ENCODE results near the gene LRRC59. TPM values are rescaled to one million over a fixed set of nuclear protein-coding genes. Genes with fewer than 3 reads are reported as not detected.

The LRRC59 gene
- total RNA-seq, 4 donors from 2014 or later: 45.0 to 96.9 (median 64.4) TPM

DNA sequence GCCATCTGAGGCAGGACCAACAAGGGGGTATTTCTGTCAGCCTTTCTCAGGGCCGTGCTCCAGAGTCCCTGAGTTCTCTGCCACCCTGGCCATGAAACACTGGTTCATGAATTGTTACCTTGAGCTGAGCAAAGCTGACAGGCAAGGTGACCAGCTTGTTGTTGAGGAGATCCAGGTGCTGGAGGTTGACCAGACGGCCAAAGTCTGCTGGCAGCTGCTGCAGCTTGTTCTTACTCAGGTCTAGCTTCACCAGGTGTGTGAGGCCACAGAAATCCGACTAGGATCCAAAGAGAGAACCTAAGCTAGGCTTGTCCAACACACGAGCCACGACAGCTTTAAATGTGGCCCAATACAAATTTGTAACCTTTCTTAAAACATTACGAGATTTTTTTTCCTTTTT is 4.7 kb downstream of the LRRC59 start:
- TF ChIP-seq, protein P1, sequence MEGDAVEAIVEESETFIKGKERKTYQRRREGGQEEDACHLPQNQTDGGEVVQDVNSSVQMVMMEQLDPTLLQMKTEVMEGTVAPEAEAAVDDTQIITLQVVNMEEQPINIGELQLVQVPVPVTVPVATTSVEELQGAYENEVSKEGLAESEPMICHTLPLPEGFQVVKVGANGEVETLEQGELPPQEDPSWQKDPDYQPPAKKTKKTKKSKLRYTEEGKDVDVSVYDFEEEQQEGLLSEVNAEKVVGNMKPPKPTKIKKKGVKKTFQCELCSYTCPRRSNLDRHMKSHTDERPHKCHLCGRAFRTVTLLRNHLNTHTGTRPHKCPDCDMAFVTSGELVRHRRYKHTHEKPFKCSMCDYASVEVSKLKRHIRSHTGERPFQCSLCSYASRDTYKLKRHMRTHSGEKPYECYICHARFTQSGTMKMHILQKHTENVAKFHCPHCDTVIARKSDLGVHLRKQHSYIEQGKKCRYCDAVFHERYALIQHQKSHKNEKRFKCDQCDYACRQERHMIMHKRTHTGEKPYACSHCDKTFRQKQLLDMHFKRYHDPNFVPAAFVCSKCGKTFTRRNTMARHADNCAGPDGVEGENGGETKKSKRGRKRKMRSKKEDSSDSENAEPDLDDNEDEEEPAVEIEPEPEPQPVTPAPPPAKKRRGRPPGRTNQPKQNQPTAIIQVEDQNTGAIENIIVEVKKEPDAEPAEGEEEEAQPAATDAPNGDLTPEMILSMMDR (IDR thresholded peaks at IDR 0.05): no peak
- no peak for TF ChIP-seq EP300 (IDR thresholded peaks at IDR 0.05; ENCODE audit: low read depth)
- no peak for TF ChIP-seq POLR2A (IDR thresholded peaks at IDR 0.05)
- TF ChIP-seq POLR2AphosphoS5 (IDR thresholded peaks at IDR 0.05): no peak
- 86% methylated on average over 6 of the region's 6 CpGs; no CpG with 5 or more reads in 1 of the 2 donors for WGBS, 2 donors (ENCODE audit: low coverage in 1 of 2)
- Histone ChIP-seq H3K36me3 (peaks cover 0 to 48% (median 22%) of the 10 kb centered on the region in 4 donors), H3K9me3 (no peaks in the 10 kb centered on the region), H3K4me1 (peaks cover 4 to 23% (median 19%) of the 10 kb centered on the region in 4 donors), H3K4me3 (no peak overlapping the region), H3K27ac (no peak overlapping the region), H3K27me3 (no peaks in the 10 kb centered on the region)
- intact Hi-C loops (cut with DNase I; ENCODE audit: low total_unique reads) (loop anchor here (2.0 kb wide), 1 partner anchor 68 kb away; no protein-coding TSS in a partner anchor), in situ Hi-C loops (cut with MboI; ENCODE audit: low pct_ligation_motif_present in 1 of 4, low pct_unique_long_range_greater_than_20kb in 1 of 4, low sequenced_read_pairs in 3 of 4) (no loop called here)
- DNase-seq: no peak

DNA sequence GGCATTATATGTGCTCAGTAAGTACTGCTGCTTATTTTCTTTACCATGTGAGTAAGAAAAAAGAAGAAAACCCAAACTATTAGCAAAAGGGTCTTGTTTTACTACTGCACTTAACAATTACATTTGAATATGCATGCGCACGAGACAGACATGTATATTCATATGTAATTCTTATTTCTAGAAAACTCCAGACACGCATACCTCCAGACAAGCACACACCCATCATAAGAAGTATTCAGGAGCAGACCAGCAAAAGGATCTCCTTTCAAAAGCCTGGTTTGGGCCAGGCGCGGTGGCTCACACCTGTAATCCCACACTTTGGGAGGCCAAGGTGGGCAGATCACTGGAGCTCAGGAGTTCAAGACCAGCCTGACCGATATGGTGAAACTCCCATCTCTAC is 7.8 kb downstream of the LRRC59 start:
- DNase-seq: no peak
- WGBS, 2 donors (ENCODE audit: low coverage in 1 of 2): 96% methylated on average over 5 to 6 of the region's 6 CpGs
- H3K27me3 ChIP-seq: no peaks in the 10 kb centered on the region
- in situ Hi-C loops (cut with MboI; ENCODE audit: low pct_ligation_motif_present in 1 of 4, low pct_unique_long_range_greater_than_20kb in 1 of 4, low sequenced_read_pairs in 3 of 4) (no loop called here), intact Hi-C loops (cut with DNase I; ENCODE audit: low total_unique reads) (no loop called here)
- peaks cover 0 to 74% (median 37%) of the 10 kb centered on the region in 4 donors for H3K36me3 ChIP-seq
- no peak overlapping the region for H3K4me3 ChIP-seq
- no peak overlapping the region for H3K27ac ChIP-seq
- peaks cover 0 to 2% (median 0%) of the 10 kb centered on the region in 4 donors for H3K4me1 ChIP-seq
- H3K9me3 ChIP-seq: no peaks in the 10 kb centered on the region
- TF ChIP-seq, protein P1 (IDR thresholded peaks at IDR 0.05): no peak
- TF ChIP-seq POLR2AphosphoS5 (IDR thresholded peaks at IDR 0.05): no peak
- TF ChIP-seq POLR2A (IDR thresholded peaks at IDR 0.05): no peak
- TF ChIP-seq EP300 (IDR thresholded peaks at IDR 0.05; ENCODE audit: low read depth): no peak

DNA sequence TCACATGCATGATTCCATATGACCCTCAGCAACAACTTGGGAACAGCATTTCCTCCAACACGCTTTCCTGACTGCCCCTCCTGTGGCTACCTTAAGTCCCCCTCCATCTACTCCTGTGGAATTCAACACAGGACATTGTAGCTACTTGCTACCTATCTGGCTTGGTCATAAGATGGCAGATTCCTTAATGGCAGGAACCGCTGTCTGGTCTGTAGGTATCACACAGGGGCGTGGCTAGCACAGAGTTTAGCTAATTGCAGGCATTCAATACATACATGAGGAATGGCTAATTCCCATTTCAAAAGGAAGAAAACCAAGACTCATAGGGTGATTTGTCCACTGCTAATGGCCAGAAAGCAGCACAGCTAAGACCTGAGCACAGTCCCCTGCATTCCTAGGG is 8.6 kb downstream of the LRRC59 start:
- in situ Hi-C loops (cut with MboI; ENCODE audit: low pct_ligation_motif_present in 1 of 4, low pct_unique_long_range_greater_than_20kb in 1 of 4, low sequenced_read_pairs in 3 of 4): no loop called here
- Histone ChIP-seq H3K27me3 (no peaks in the 10 kb centered on the region), H3K9me3 (no peaks in the 10 kb centered on the region), H3K36me3 (peaks cover 0 to 76% (median 37%) of the 10 kb centered on the region in 4 donors), H3K27ac (no peak overlapping the region), H3K4me3 (no peak overlapping the region), H3K4me1 (no peaks in the 10 kb centered on the region)
- WGBS, 2 donors (ENCODE audit: low coverage in 1 of 2): 92% methylated on average over 3 of the region's 3 CpGs; no CpG with 5 or more reads in 1 of the 2 donors
- no peak for DNase-seq
- TF ChIP-seq, protein P1 (IDR thresholded peaks at IDR 0.05): no peak
- TF ChIP-seq EP300 (IDR thresholded peaks at IDR 0.05; ENCODE audit: low read depth) (no peak), POLR2AphosphoS5 (IDR thresholded peaks at IDR 0.05) (no peak), POLR2A (IDR thresholded peaks at IDR 0.05) (no peak)
- intact Hi-C loops (cut with DNase I; ENCODE audit: low total_unique reads): no loop called here

DNA sequence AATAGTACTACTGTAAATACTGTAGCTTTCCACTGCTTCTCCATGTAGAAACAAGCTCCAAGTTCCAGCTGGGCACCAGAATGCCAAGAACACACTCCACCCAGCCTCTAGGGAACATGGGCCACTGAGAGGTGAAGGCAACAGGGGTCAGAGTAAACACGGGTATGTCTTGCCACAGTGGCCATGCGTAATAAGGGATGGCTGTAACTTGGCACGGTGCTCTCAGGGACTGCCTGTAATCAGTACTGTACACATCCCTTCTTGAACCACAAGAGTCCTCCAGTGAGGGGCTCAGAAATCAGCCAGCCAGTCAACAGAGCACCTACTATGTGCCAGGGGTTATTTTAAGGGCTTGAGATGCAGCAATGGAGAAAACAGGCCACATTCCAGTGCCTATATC is 10.8 kb downstream of the LRRC59 start:
- Histone ChIP-seq H3K9me3 (no peaks in the 10 kb centered on the region), H3K27ac (no peak overlapping the region), H3K27me3 (no peaks in the 10 kb centered on the region), H3K4me3 (no peak overlapping the region), H3K4me1 (no peaks in the 10 kb centered on the region), H3K36me3 (peaks cover 0 to 83% (median 43%) of the 10 kb centered on the region in 4 donors)
- 61 to 82% methylated on average over 3 of the region's 3 CpGs for WGBS, 2 donors (ENCODE audit: low coverage in 1 of 2)
- intact Hi-C loops (cut with DNase I; ENCODE audit: low total_unique reads) (no loop called here), in situ Hi-C loops (cut with MboI; ENCODE audit: low pct_ligation_motif_present in 1 of 4, low pct_unique_long_range_greater_than_20kb in 1 of 4, low sequenced_read_pairs in 3 of 4) (no loop called here)
- no peak for DNase-seq
- TF ChIP-seq, protein P1 (IDR thresholded peaks at IDR 0.05): no peak
- TF ChIP-seq POLR2AphosphoS5 (IDR thresholded peaks at IDR 0.05): no peak
- no peak for TF ChIP-seq EP300 (IDR thresholded peaks at IDR 0.05; ENCODE audit: low read depth)
- no peak for TF ChIP-seq POLR2A (IDR thresholded peaks at IDR 0.05)

Data from transverse colon (tissue), 4 donors.